ENCODE measurements around the gene MYLK.

DNA sequence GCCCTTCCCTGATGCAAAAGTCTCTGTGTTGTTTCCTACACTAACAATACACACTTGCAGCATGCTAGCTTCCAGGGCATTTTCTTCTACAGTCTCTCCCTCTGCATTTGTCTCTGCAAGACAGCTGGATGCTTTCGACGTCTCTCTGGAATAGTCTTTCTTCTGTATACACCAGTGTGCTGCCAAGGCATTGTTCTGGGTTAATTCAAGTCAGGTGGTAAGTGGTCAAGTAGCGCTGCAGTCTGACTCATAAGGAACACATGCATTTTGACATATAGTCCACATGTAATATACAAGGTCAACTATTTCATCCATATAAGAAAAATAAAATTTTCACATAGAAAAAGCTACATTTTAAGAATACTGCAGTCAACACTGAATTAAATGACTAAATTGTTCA is 92.7 kb downstream of the MYLK start:
- TF ChIP-seq, protein P1, sequence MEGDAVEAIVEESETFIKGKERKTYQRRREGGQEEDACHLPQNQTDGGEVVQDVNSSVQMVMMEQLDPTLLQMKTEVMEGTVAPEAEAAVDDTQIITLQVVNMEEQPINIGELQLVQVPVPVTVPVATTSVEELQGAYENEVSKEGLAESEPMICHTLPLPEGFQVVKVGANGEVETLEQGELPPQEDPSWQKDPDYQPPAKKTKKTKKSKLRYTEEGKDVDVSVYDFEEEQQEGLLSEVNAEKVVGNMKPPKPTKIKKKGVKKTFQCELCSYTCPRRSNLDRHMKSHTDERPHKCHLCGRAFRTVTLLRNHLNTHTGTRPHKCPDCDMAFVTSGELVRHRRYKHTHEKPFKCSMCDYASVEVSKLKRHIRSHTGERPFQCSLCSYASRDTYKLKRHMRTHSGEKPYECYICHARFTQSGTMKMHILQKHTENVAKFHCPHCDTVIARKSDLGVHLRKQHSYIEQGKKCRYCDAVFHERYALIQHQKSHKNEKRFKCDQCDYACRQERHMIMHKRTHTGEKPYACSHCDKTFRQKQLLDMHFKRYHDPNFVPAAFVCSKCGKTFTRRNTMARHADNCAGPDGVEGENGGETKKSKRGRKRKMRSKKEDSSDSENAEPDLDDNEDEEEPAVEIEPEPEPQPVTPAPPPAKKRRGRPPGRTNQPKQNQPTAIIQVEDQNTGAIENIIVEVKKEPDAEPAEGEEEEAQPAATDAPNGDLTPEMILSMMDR (optimal IDR thresholded peaks at IDR 0.05 in 1 of 3, IDR thresholded peaks at IDR 0.05 in 1 of 3, conservative IDR thresholded peaks at IDR 0.05 in 1 of 3; ENCODE audit: extremely low read depth in 1 of 3, insufficient read depth in 2 of 3, low read length in 3 of 3): no peak
- TF ChIP-seq EZH2 (IDR thresholded peaks at IDR 0.05; ENCODE audit: low read length): no peak

Data from keratinocyte (primary cell).